Heart left ventricle (tissue), 13 donors: ENCODE data around the gene B3GNT2.

Experiments used
- CTCF ChIP-seq, 12 donors: fragments of 200-600 bp; sonication (generic) in 4 of 12; IDR thresholded peaks; one replicate each; pipeline versions ENCODE4 v1.5.0 to v1.8.0; 2018 to 2022; ENCODE audit warnings: antibody characterized with exemption in 12 of 12, mild to moderate bottlenecking in 5 of 12
- POLR2A ChIP-seq, 2 donors: fragments of 450-650 bp; IDR thresholded peaks; one replicate each; pipeline ENCODE4 v1.6.1; 2017; ENCODE audit warnings: antibody characterized with exemption in 2 of 2, mild to moderate bottlenecking in 2 of 2, moderate library complexity in 2 of 2
- donor health status: ischemic (EF 13 %, LVEDD 7.1; RV severe dilation, severe dysfunction).
- donor health status: DM: no; HTN: yes; CAD: no.
- donor health status: DM: no; HTN: no; CAD: no.
- donor health status: ischemic (EF 25% LVEDD 6.9; RV normal size, moderate dysfunction).
- donor health status: ischemic (EF 25% LVEDD 5.7; RV mildly dilated, moderate dysfunction).
- donor health status: ischemic (EF 35%, LVEDD 5.7; RV mildly dilated, moderate dysfunction).
- donor health status: nonischemic (EF 11% LVEDD 7.7; RV severe dilation, severe dysfunction).
- donor health status: DM: yes; HTN: yes; CAD: no.
- donor health status: PGD.
- donor health status: ischemic (EF 29% LVEDD 5.4; RV normal size, mild dysfunction).
- donor health status: nonischemic (EF 23%, LVEDD 6.1; RV moderate dilation, normal function).

- no peak for TF ChIP-seq CTCF (IDR thresholded peaks at IDR 0.05)
- TF ChIP-seq POLR2A (IDR thresholded peaks at IDR 0.05), result no peak
Observed at GRCh38 chr2:62206024-62206423, 10.1 kb downstream of the B3GNT2 start.
